ENCODE data around the gene FGF14.

FGF14 gene

GRCh38 chr13:102440259-102440936, 38.5 kb upstream of the FGF14 start:
- no peak overlapping the region for H3K27ac ChIP-seq (ENCODE audit: low read depth, low read length)
- TF ChIP-seq CTCF (IDR thresholded peaks at IDR 0.05; ENCODE audit: insufficient read depth, low read length, poor library complexity, severe bottlenecking) (no peak), EZH2phosphoT487 (conservative IDR thresholded peaks at IDR 0.05; ENCODE audit: low read length) (no peak)

GRCh38 chr13:102422690-102423089, 20.8 kb upstream of the FGF14 start:
- Histone ChIP-seq H4K20me1 (ENCODE audit: low read depth, low read length) (no peaks in the 10 kb centered on the region), H3K9ac (ENCODE audit: low read length) (no peak overlapping the region), H3K9me2 (replicated peaks; ENCODE audit: insufficient read depth, low read length) (no peaks in the 10 kb centered on the region), H3K36me3 (ENCODE audit: low read length) (no peaks in the 10 kb centered on the region; the same call in 1 of the 2 replicates), H3F3A (ENCODE audit: insufficient read depth) (no peaks in the 10 kb centered on the region), H3K27me3 (ENCODE audit: low read length) (no peaks in the 10 kb centered on the region), H3K4me3 (ENCODE audit: insufficient read depth, low read length, poor library complexity, severe bottlenecking) (no peak overlapping the region), H2AFZ (ENCODE audit: low read depth, low read length, severe bottlenecking) (no peak overlapping the region), H3K27ac (ENCODE audit: low read depth, low read length) (no peak overlapping the region), H3K4me2 (ENCODE audit: low read depth, low read length, poor library complexity, severe bottlenecking) (no peak overlapping the region), H3K79me2 (ENCODE audit: insufficient read depth, low read length) (no peaks in the 10 kb centered on the region), H3K9me3 (ENCODE audit: insufficient read depth, low read length) (peaks cover 16% of the 10 kb centered on the region; the same call in 1 of the 2 replicates)
- TF ChIP-seq CTCF (IDR thresholded peaks at IDR 0.05; ENCODE audit: insufficient read depth, low read length, poor library complexity, severe bottlenecking) (no peak), EZH2phosphoT487 (conservative IDR thresholded peaks at IDR 0.05; ENCODE audit: low read length) (no peak)

More at GRCh38 chr13:102440259-102440936, 38.5 kb upstream of the FGF14 start:
- Histone ChIP-seq H4K20me1 (ENCODE audit: low read depth, low read length) (no peaks in the 10 kb centered on the region), H3F3A (ENCODE audit: insufficient read depth) (no peaks in the 10 kb centered on the region), H3K9me3 (ENCODE audit: insufficient read depth, low read length) (no peaks in the 10 kb centered on the region), H3K36me3 (ENCODE audit: low read length) (no peaks in the 10 kb centered on the region), H3K9me2 (replicated peaks; ENCODE audit: insufficient read depth, low read length) (no peaks in the 10 kb centered on the region), H2AFZ (ENCODE audit: low read depth, low read length, severe bottlenecking) (no peak overlapping the region), H3K4me3 (ENCODE audit: insufficient read depth, low read length, poor library complexity, severe bottlenecking) (no peak overlapping the region), H3K4me2 (ENCODE audit: low read depth, low read length, poor library complexity, severe bottlenecking) (no peak overlapping the region), H3K79me2 (ENCODE audit: insufficient read depth, low read length) (no peaks in the 10 kb centered on the region), H3K27me3 (ENCODE audit: low read length) (no peaks in the 10 kb centered on the region), H3K9ac (ENCODE audit: low read length) (no peak overlapping the region)

DNA sequence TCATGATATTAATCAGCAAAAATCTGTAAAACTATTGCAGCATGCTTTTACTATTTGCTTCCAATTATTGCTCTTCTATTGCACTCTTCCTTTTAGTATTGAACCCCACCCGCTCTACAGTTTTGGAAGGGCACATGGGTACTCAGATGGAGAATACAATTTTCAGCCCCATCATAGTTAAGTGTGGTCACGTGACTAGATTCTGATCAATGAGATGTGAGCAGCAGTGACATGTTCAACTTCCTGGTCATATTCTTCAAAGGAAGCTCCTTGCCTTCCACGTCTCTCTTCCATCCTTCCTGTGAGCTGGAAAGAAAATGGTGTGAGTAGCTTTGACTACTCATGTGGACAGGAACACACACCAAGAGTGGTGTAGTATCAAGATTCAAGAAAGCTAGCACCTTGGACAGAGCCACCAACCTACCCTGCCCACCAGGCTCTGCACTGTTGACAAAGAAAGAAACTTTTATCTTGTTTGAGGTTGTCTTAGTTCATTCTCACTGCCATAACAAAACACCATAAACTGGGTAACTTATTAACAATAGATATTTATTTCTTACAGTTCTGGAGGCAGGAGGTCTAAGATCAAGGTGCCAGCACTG, 3.8 kb upstream of the FGF14 start:
- no peak overlapping the region for H3K27ac ChIP-seq (ENCODE audit: low read depth, low read length)
- no peaks in the 10 kb centered on the region for H3K36me3 ChIP-seq (ENCODE audit: low read length)
- no peaks in the 10 kb centered on the region for H3K9me2 ChIP-seq (replicated peaks; ENCODE audit: insufficient read depth, low read length)
- TF ChIP-seq EZH2phosphoT487 (conservative IDR thresholded peaks at IDR 0.05; ENCODE audit: low read length) (no peak), CTCF (IDR thresholded peaks at IDR 0.05; ENCODE audit: insufficient read depth, low read length, poor library complexity, severe bottlenecking) (no peak)
- no peaks in the 10 kb centered on the region for H3K9me3 ChIP-seq (ENCODE audit: insufficient read depth, low read length)
- no peak overlapping the region for H3K4me2 ChIP-seq (ENCODE audit: low read depth, low read length, poor library complexity, severe bottlenecking)
- no peaks in the 10 kb centered on the region for H3K27me3 ChIP-seq (ENCODE audit: low read length)
- no peaks in the 10 kb centered on the region for H3F3A ChIP-seq (ENCODE audit: insufficient read depth)
- no peaks in the 10 kb centered on the region for H4K20me1 ChIP-seq (ENCODE audit: low read depth, low read length)
- no peak overlapping the region for H2AFZ ChIP-seq (ENCODE audit: low read depth, low read length, severe bottlenecking)
- H3K9ac ChIP-seq (ENCODE audit: low read length): no peak overlapping the region
- no peak overlapping the region for H3K4me3 ChIP-seq (ENCODE audit: insufficient read depth, low read length, poor library complexity, severe bottlenecking)
- H3K79me2 ChIP-seq (ENCODE audit: insufficient read depth, low read length): no peaks in the 10 kb centered on the region
